Loucy (cell line): ENCODE results near the gene PIAS2.

ENCODE experiments used
- H2AFZ ChIP-seq: fragments of 200-600 bp; sonication (generic); 2 replicates; pipeline ENCODE4 v1.6.0; 2016; ENCODE audit warnings: antibody characterized with exemption, mild to moderate bottlenecking, low read length, moderate library complexity
- H3F3A ChIP-seq: fragments of 200-600 bp; 2 replicates; pipeline ENCODE4 v1.6.0; 2016; ENCODE audit warnings: antibody characterized with exemption, low read depth, mild to moderate bottlenecking
- H3K27me3 ChIP-seq: fragments of 200-600 bp; sonication (generic); 2 replicates; pipeline ENCODE4 v1.6.1; 2014; ENCODE audit warnings: low read length, mild to moderate bottlenecking; ENCODE audit not compliant: insufficient read depth, poor library complexity, severe bottlenecking
- H3K36me3 ChIP-seq: fragments of 200-600 bp; sonication (generic); 2 replicates; pipeline ENCODE4 v1.6.1; 2016; ENCODE audit warnings: low read length; ENCODE audit not compliant: insufficient read depth
- H3K4me1 ChIP-seq: fragments of 200-600 bp; sonication (generic); 2 replicates; pipeline ENCODE4 v1.5.1; 2014; ENCODE audit warnings: low read length, mild to moderate bottlenecking; ENCODE audit not compliant: insufficient read depth, poor library complexity, severe bottlenecking
- H3K4me2 ChIP-seq: fragments of 200-600 bp; sonication (generic); 2 replicates; pipeline ENCODE4 v1.6.0; 2014; ENCODE audit warnings: antibody characterized with exemption, low read length, low read depth, mild to moderate bottlenecking; ENCODE audit not compliant: poor library complexity, severe bottlenecking
- H3K4me3 ChIP-seq: fragments of 200-600 bp; sonication (generic); 2 replicates; pipeline ENCODE4 v1.5.1; 2014; ENCODE audit warnings: low read length, mild to moderate bottlenecking, mixed read lengths; ENCODE audit not compliant: poor library complexity, severe bottlenecking
- H3K79me2 ChIP-seq: fragments of 200-600 bp; sonication (generic); 2 replicates; pipeline ENCODE4 v1.6.1; 2014; ENCODE audit warnings: low read length; ENCODE audit not compliant: insufficient read depth
- H3K9ac ChIP-seq: fragments of 200-600 bp; sonication (generic); 2 replicates; pipeline ENCODE4 v1.6.0; 2014; ENCODE audit warnings: mild to moderate bottlenecking, low read depth, low read length, moderate library complexity; ENCODE audit not compliant: poor library complexity, severe bottlenecking
- H3K9me2 ChIP-seq: fragments of 200-600 bp; sonication (generic); replicated peaks from 2 replicates; pipeline ENCODE4 v1.6.1; 2016; ENCODE audit warnings: low read depth, low read length, mixed read lengths
- H3K9me3 ChIP-seq: fragments of 200-600 bp; sonication (generic); 2 replicates; pipeline ENCODE4 v1.6.1; 2014; ENCODE audit warnings: mild to moderate bottlenecking, antibody characterized with exemption, low read length, low read depth; ENCODE audit not compliant: insufficient read depth
- H4K20me1 ChIP-seq: fragments of 200-600 bp; sonication (generic); 2 replicates; pipeline ENCODE4 v1.6.0; 2014; ENCODE audit warnings: antibody characterized with exemption, low read length, mild to moderate bottlenecking; ENCODE audit not compliant: insufficient read depth, poor library complexity, severe bottlenecking
- EZH2phosphoT487 ChIP-seq: fragments of 200-600 bp; IDR thresholded peaks from 2 replicates; pipeline ENCODE4 v1.6.1; 2018; ENCODE audit warnings: antibody characterized with exemption, mild to moderate bottlenecking, moderate library complexity, borderline replicate concordance
- TF ChIP-seq, protein P1 (sequence below): fragments of 200-600 bp; sonication (generic); conservative IDR thresholded peaks from 2 replicates; pipeline ENCODE4 v1.5.1; 2014; ENCODE audit warnings: mild to moderate bottlenecking, antibody characterized with exemption, low read length

The PIAS2 gene

GRCh38 chr18:46849007-46849406 lies 68.3 kb downstream of the PIAS2 start:
- Histone ChIP-seq H3F3A (no peaks in the 10 kb centered on the region), H3K79me2 (peaks cover 12% of the 10 kb centered on the region), H2AFZ (no peak overlapping the region), H3K4me3 (no peak overlapping the region), H4K20me1 (peaks cover 2% of the 10 kb centered on the region), H3K27me3 (no peaks in the 10 kb centered on the region), H3K4me2 (no peak overlapping the region), H3K9ac (no peak overlapping the region), H3K9me2 (no peaks in the 10 kb centered on the region), H3K4me1 (no peaks in the 10 kb centered on the region), H3K36me3 (peaks cover 53% of the 10 kb centered on the region; the same call in 1 of the 2 replicates), H3K9me3 (no peaks in the 10 kb centered on the region)
- no peak for TF ChIP-seq EZH2phosphoT487
- TF ChIP-seq, protein P1, sequence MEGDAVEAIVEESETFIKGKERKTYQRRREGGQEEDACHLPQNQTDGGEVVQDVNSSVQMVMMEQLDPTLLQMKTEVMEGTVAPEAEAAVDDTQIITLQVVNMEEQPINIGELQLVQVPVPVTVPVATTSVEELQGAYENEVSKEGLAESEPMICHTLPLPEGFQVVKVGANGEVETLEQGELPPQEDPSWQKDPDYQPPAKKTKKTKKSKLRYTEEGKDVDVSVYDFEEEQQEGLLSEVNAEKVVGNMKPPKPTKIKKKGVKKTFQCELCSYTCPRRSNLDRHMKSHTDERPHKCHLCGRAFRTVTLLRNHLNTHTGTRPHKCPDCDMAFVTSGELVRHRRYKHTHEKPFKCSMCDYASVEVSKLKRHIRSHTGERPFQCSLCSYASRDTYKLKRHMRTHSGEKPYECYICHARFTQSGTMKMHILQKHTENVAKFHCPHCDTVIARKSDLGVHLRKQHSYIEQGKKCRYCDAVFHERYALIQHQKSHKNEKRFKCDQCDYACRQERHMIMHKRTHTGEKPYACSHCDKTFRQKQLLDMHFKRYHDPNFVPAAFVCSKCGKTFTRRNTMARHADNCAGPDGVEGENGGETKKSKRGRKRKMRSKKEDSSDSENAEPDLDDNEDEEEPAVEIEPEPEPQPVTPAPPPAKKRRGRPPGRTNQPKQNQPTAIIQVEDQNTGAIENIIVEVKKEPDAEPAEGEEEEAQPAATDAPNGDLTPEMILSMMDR = no peak

DNA sequence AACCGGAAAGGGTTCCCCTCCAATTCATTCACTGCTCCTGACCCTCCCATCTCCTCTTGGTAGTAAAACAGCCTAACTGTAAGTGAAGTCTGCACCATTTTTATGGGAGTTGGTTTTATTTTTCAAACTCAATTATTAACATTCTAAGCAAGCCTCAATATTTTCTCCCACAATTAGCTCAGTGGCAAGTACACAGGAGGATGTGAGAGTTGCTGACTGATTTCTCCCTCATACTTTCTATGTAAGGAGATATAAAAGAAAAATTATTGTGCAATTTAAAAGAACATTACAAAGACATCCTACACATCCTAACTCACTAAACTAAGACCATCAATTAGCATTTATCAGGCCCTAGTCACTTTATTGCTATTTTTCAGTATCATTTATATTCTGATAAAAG lies 73.9 kb downstream of the PIAS2 start:
- Histone ChIP-seq H4K20me1 (no peaks in the 10 kb centered on the region), H3K4me2 (no peak overlapping the region), H3K79me2 (peaks cover 9% of the 10 kb centered on the region), H3K36me3 (peaks cover 49% of the 10 kb centered on the region; the same call in 1 of the 2 replicates), H3K27me3 (no peaks in the 10 kb centered on the region), H3K4me1 (no peaks in the 10 kb centered on the region), H3F3A (no peaks in the 10 kb centered on the region), H3K9ac (no peak overlapping the region), H3K9me3 (no peaks in the 10 kb centered on the region), H3K9me2 (no peaks in the 10 kb centered on the region), H3K4me3 (no peak overlapping the region), H2AFZ (no peak overlapping the region)
- TF ChIP-seq, protein P1 = no peak
- TF ChIP-seq EZH2phosphoT487 = no peak

DNA sequence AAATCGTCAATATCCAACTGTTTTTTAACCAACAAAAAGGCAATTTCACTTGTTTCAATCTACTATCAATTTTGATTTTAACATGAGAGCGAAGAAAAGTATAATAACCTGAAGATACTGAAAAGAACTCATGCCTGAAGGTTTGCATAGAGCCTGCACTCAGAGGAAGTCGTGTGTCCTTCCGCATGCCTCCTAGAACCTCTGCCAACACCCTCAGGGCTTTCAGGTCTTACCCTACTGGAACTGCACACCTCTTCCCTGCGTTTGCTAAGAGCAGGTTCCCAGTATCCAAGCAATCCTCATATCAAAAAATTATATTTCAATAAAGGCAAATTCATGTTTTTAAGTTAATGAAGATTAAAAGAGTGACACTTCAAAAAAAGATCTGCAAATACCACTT lies 74.7 kb downstream of the PIAS2 start:
- Histone ChIP-seq H2AFZ (no peak overlapping the region), H3K79me2 (peaks cover 7% of the 10 kb centered on the region), H3K9ac (no peak overlapping the region), H3K9me3 (no peaks in the 10 kb centered on the region), H4K20me1 (no peaks in the 10 kb centered on the region), H3K4me3 (no peak overlapping the region), H3F3A (no peaks in the 10 kb centered on the region), H3K4me1 (no peaks in the 10 kb centered on the region), H3K27me3 (no peaks in the 10 kb centered on the region), H3K4me2 (no peak overlapping the region), H3K9me2 (no peaks in the 10 kb centered on the region), H3K36me3 (peaks cover 56% of the 10 kb centered on the region; the same call in 1 of the 2 replicates)
- no peak for TF ChIP-seq EZH2phosphoT487

GRCh38 chr18:46833899-46834298 lies 83.4 kb downstream of the PIAS2 start:
- no peaks in the 10 kb centered on the region for H3K9me2 ChIP-seq
- no peaks in the 10 kb centered on the region for H3K79me2 ChIP-seq
- no peak overlapping the region for H3K9ac ChIP-seq
- TF ChIP-seq, protein P1 = no peak
- TF ChIP-seq EZH2phosphoT487 = no peak
- peaks cover 78% of the 10 kb centered on the region for H3K36me3 ChIP-seq
- H3K4me1 ChIP-seq = no peaks in the 10 kb centered on the region
- no peak overlapping the region for H3K4me2 ChIP-seq
- H3K9me3 ChIP-seq = no peaks in the 10 kb centered on the region
- no peak overlapping the region for H2AFZ ChIP-seq
- no peaks in the 10 kb centered on the region for H4K20me1 ChIP-seq
- no peak overlapping the region for H3K4me3 ChIP-seq
- no peaks in the 10 kb centered on the region; the same call in 1 of the 2 replicates for H3F3A ChIP-seq
- H3K27me3 ChIP-seq = no peaks in the 10 kb centered on the region
